ENCODE results near the gene OGFOD2. TPM values are rescaled to one million over a fixed set of nuclear protein-coding genes. Genes with fewer than 3 reads are reported as not detected.

The OGFOD2 gene
- total RNA-seq, 1 donor from 2014 or later, result 20.2 TPM

GRCh38 chr12:122959566-122960192 is 15.4 kb upstream of the OGFOD2 start:
- Mint-ChIP-seq H3K36me3 (ENCODE audit: unreplicated experiment) (no peaks in the 10 kb centered on the region), H3K4me3 (ENCODE audit: unreplicated experiment) (no peak overlapping the region), H3K27ac (ENCODE audit: unreplicated experiment) (no peak overlapping the region), H3K27me3 (ENCODE audit: unreplicated experiment) (no peaks in the 10 kb centered on the region), H3K4me1 (ENCODE audit: unreplicated experiment) (peaks cover 4% of the 10 kb centered on the region), H3K9me3 (ENCODE audit: unreplicated experiment) (no peaks in the 10 kb centered on the region)
- DNase-seq (ENCODE audit: extremely low spot score, unreplicated experiment), result no peak
- no peak for TF ChIP-seq CTCF (IDR thresholded peaks at IDR 0.05)

- Mint-ChIP-seq H3K27me3 (ENCODE audit: unreplicated experiment) (no peaks in the 10 kb centered on the region), H3K36me3 (ENCODE audit: unreplicated experiment) (no peaks in the 10 kb centered on the region), H3K9me3 (ENCODE audit: unreplicated experiment) (no peaks in the 10 kb centered on the region), H3K27ac (ENCODE audit: unreplicated experiment) (no peak overlapping the region), H3K4me1 (ENCODE audit: unreplicated experiment) (peaks cover 8% of the 10 kb centered on the region), H3K4me3 (ENCODE audit: unreplicated experiment) (no peak overlapping the region)
- DNase-seq (ENCODE audit: extremely low spot score, unreplicated experiment), result no peak
- TF ChIP-seq CTCF (IDR thresholded peaks at IDR 0.05), result no peak
These were observed 14.9 kb upstream of the OGFOD2 start for GRCh38 chr12:122960193-122960569.

- Mint-ChIP-seq H3K27ac (ENCODE audit: unreplicated experiment) (no peak overlapping the region), H3K36me3 (ENCODE audit: unreplicated experiment) (no peaks in the 10 kb centered on the region), H3K27me3 (ENCODE audit: unreplicated experiment) (no peaks in the 10 kb centered on the region), H3K4me3 (ENCODE audit: unreplicated experiment) (no peak overlapping the region), H3K9me3 (ENCODE audit: unreplicated experiment) (no peaks in the 10 kb centered on the region), H3K4me1 (ENCODE audit: unreplicated experiment) (peaks cover 13% of the 10 kb centered on the region)
- DNase-seq (ENCODE audit: extremely low spot score, unreplicated experiment), result no peak
- TF ChIP-seq CTCF (IDR thresholded peaks at IDR 0.05), result no peak
These were observed 13.3 kb upstream of the OGFOD2 start for GRCh38 chr12:122961531-122962329.

- TF ChIP-seq CTCF (IDR thresholded peaks at IDR 0.05), result no peak
- H3K9me3 Mint-ChIP-seq (ENCODE audit: unreplicated experiment), result no peaks in the 10 kb centered on the region
- H3K27ac Mint-ChIP-seq (ENCODE audit: unreplicated experiment), result no peak overlapping the region
- H3K27me3 Mint-ChIP-seq (ENCODE audit: unreplicated experiment), result no peaks in the 10 kb centered on the region
- no peak for DNase-seq (ENCODE audit: extremely low spot score, unreplicated experiment)
- H3K4me1 Mint-ChIP-seq (ENCODE audit: unreplicated experiment), result peaks cover 13% of the 10 kb centered on the region
- H3K36me3 Mint-ChIP-seq (ENCODE audit: unreplicated experiment), result no peaks in the 10 kb centered on the region
- no peak overlapping the region for H3K4me3 Mint-ChIP-seq (ENCODE audit: unreplicated experiment)
These were observed 11.1 kb upstream of the OGFOD2 start for GRCh38 chr12:122963941-122964265.

GRCh38 chr12:122964439-122965257 is 10.4 kb upstream of the OGFOD2 start:
- H3K4me3 Mint-ChIP-seq (ENCODE audit: unreplicated experiment), result peak overlapping the region; percentile 62
- H3K36me3 Mint-ChIP-seq (ENCODE audit: unreplicated experiment), result no peaks in the 10 kb centered on the region
- no peak for DNase-seq (ENCODE audit: extremely low spot score, unreplicated experiment)

More at GRCh38 chr12:122964439-122965257, 10.4 kb upstream of the OGFOD2 start:
- H3K9me3 Mint-ChIP-seq (ENCODE audit: unreplicated experiment), result no peaks in the 10 kb centered on the region
- no peak overlapping the region for H3K27ac Mint-ChIP-seq (ENCODE audit: unreplicated experiment)
- H3K27me3 Mint-ChIP-seq (ENCODE audit: unreplicated experiment), result no peaks in the 10 kb centered on the region
- peaks cover 13% of the 10 kb centered on the region for H3K4me1 Mint-ChIP-seq (ENCODE audit: unreplicated experiment)
- TF ChIP-seq CTCF (IDR thresholded peaks at IDR 0.05), result no peak

All from osteocyte (in vitro differentiated cells).